GM19463 (cell line): ENCODE results near the gene CASKIN1.
A peak's percentile ranks its signal among the peaks of the same experiment; 100 is the strongest.

ENCODE experiments used
- ATAC-seq: cut with Tn5 transposase; IDR thresholded peaks from one replicate; pipeline ENCODE4 v1.9.1; 2021; ENCODE audit warnings: mild to moderate bottlenecking, moderate library complexity; ENCODE audit not compliant: unreplicated experiment

Gene CASKIN1

GRCh38 chr16:2233872-2234812, 37.7 kb upstream of the CASKIN1 start:
- ATAC-seq, result no peak

GRCh38 chr16:2233046-2233775, 36.8 kb upstream of the CASKIN1 start:
- ATAC-seq, result no peak

- ATAC-seq, result no peak
Measured at GRCh38 chr16:2232094-2232990, 35.9 kb upstream of the CASKIN1 start.

- no peak for ATAC-seq
Measured at GRCh38 chr16:2231016-2231931, 34.9 kb upstream of the CASKIN1 start.

GRCh38 chr16:2230376-2230775, 34.0 kb upstream of the CASKIN1 start:
- no peak for ATAC-seq

- no peak for ATAC-seq
Measured at GRCh38 chr16:2229632-2230250, 33.3 kb upstream of the CASKIN1 start.

- no peak for ATAC-seq
Measured at GRCh38 chr16:2229091-2229490, 32.7 kb upstream of the CASKIN1 start.

- no peak for ATAC-seq
Measured at GRCh38 chr16:2228161-2228824, 31.9 kb upstream of the CASKIN1 start.

GRCh38 chr16:2226918-2227317, 30.5 kb upstream of the CASKIN1 start:
- no peak for ATAC-seq

- no peak for ATAC-seq
Measured at GRCh38 chr16:2226245-2226793, 29.9 kb upstream of the CASKIN1 start.

GRCh38 chr16:2223942-2224486, 27.6 kb upstream of the CASKIN1 start:
- ATAC-seq, result no peak

- ATAC-seq, result peak; percentile 94
Measured at GRCh38 chr16:2223221-2223941, 27.0 kb upstream of the CASKIN1 start, which contains the start of gene E4F1. TSS of gene E4F1 (plus strand) at chr16:2223591. CDS start at chr16:2223614, 23 bp downstream.

GRCh38 chr16:2216330-2216729, 19.9 kb upstream of the CASKIN1 start:
- ATAC-seq, result no peak

GRCh38 chr16:2214719-2214968, 18.2 kb upstream of the CASKIN1 start, which contains the start of gene PGP:
TSS of gene PGP (minus strand) at chr16:2214840. CDS start at chr16:2214777, 63 bp downstream.
- ATAC-seq, result peak; percentile 89

GRCh38 chr16:2213817-2214718, 17.7 kb upstream of the CASKIN1 start:
- ATAC-seq, result peak; percentile 6
